MV-4-11 (cell line): ENCODE results near the gene MED13L.
A peak's percentile ranks its signal among the peaks of the same experiment; 100 is the strongest.

Source experiments
- DNase-seq: peaks from one replicate; lab custom pipeline; 2025; lab: John Stamatoyannopoulos, UW

The MED13L gene

GRCh38 chr12:116210762-116211161 lies 66.7 kb downstream of the MED13L start:
- no peak for DNase-seq

- DNase-seq: no peak
These were observed 67.4 kb downstream of the MED13L start for GRCh38 chr12:116210131-116210530.

DNA sequence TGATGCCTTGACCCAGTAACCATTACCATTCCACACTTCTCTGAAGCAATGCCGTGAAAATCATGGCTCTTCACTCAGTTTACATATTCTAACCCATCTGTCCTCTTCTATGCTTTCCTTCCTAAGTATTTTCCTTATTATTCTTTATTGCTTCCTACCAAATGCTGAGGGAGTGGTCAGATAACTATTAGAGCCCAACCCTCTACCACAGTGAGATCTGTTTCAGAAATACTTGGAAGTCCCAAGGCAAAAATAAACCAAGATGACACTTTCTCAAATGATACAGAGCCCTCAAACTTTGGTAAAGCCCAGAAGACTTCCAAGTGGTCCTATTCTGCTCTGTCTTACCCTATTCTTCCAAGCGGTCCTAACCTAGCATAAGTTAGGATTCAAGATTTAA lies 68.0 kb downstream of the MED13L start:
- no peak for DNase-seq

DNA sequence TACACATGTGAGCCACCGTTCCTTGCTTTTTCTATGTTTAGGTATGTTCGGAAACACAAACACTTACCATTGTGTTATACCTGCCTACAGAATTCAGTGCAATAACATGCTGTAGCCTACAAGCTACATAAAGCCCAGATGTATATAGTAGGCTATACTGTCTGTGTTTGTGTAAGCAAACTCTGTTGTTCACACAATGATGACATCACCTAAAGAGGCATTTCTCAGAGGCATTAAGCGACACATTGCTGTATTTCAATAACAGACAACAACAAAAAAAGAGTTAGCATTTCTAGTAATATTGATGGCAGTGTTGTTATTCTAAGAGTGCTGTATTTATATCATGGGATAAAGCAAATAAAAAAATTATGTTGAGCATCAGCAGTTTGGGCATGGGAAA lies 70.2 kb downstream of the MED13L start:
- DNase-seq: no peak

DNA sequence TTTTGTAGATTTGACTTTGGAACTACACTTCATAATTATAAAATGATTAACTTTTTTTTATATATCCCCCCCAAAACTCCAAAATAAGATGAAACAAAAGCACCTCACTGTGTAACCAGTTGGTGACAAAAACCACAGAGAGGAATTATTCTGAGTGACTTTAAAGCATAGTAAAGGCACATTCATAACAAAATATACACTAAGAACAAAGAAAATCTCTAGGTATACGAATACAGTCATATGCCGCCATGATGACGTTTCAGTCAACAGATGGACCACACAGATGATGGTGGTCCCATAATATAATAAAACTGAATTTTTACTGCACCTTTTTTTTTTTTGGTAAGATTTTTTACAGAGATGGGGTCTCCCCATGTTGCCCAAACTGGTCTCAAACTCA lies 70.7 kb downstream of the MED13L start:
- DNase-seq: no peak

DNA sequence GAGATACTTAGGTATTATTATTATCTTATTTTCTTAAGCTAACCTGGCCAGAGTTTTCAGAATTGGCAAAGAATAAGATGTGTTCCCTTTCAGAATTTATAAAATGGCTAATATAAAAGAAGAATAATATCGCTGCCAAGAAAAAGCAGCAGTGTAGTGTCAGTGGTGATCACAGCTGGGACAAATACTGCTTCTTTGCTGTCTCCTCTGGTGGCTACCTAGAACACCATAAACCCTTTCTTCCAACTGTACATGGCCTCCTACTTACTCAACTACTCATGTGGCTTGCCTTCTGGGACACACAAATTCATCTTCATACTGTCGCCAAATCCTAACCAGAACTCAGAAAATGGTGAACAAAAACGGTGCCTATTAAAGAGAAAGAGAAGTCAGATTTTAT lies 72.7 kb downstream of the MED13L start:
- no peak for DNase-seq

GRCh38 chr12:116204169-116204568 lies 73.3 kb downstream of the MED13L start:
- DNase-seq: no peak

GRCh38 chr12:116202940-116203339 lies 74.6 kb downstream of the MED13L start:
- DNase-seq: no peak

DNA sequence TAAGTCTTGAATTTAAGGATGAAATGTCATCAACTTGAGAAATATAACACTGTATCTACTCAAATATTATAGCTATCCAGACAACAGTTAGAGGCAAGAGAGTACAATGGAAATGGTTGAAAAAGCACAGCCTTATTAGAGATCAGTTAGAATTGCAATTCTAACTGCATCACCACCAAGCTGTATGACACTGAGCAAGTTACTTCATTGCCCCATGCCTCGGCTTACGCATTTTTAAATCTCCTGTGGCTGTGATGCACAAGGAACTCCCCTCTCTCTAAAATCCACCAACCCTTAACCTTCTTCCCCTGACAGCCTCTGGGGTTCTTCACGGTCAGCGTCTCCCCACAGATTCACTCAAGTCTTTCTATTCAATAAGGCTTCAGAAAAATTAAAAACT lies 75.1 kb downstream of the MED13L start:
- peak; percentile 18 for DNase-seq

GRCh38 chr12:116201908-116202307 lies 75.6 kb downstream of the MED13L start:
- DNase-seq: no peak

DNA sequence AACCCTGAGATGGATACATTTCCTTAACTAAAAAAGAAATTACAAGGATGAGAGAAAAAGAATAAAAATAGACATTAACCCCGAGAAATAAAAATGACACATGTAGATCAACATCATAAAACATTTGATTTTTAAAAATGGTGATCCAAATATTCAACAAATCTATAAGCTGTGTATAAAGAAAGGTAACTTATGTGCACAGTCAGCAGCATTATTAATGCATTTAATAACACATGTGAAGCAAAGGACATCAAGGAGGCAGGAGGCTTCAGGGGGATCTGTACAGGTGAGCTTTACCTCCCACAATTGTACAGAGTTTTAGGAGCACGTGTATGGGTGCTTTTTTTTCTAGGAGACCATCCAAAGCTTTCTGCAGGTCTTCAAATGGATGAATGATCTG lies 76.1 kb downstream of the MED13L start:
- DNase-seq: no peak

DNA sequence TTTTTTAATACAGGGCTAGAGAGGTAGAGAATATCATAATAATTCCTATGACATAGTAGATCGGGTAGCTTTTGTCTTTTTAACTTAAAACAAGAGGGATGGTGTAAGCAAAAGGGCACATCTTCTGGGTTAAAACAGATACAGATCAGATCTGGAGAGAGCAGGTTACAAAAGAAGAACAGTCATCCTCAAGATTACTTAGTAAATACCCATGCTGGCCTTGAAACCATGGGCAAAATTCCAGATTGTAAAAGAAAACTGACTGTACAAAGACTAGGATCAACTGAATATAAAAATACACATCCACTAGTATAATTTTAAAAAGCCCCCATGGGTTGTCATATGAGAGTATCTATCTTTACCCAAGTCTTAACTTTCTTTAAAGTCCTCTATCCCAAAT lies 76.7 kb downstream of the MED13L start:
- no peak for DNase-seq

GRCh38 chr12:116199160-116199706 lies 78.3 kb downstream of the MED13L start:
- DNase-seq: no peak

GRCh38 chr12:116196752-116197718 lies 80.5 kb downstream of the MED13L start:
- no peak for DNase-seq

DNA sequence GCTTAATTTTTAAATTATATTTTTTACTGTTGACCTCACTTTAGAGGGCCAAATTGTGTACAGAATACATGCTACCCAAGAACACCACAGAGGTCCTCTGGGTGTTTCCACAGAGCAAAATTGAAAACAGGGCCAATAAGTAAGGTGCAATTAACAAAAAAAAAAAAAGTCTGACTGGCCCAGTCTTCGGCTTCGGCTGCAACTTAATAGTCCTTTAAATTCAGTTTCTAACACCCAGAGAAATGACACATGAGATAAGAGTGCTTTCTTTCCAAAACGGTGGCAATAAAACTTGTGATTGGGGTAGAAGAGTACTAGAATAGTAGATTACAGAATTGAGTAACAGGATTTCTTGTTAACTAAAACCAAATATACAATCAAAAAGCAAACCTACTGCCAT lies 81.3 kb downstream of the MED13L start:
- no peak for DNase-seq

GRCh38 chr12:116194935-116195431 lies 82.5 kb downstream of the MED13L start:
- DNase-seq: peak; percentile 32

- no peak for DNase-seq
These were observed 87.8 kb downstream of the MED13L start for GRCh38 chr12:116189692-116190091.

GRCh38 chr12:116188581-116188980 lies 88.9 kb downstream of the MED13L start:
- DNase-seq: peak; percentile 34

GRCh38 chr12:116187151-116187511 lies 90.4 kb downstream of the MED13L start:
- DNase-seq: no peak

GRCh38 chr12:116186482-116187150 lies 90.9 kb downstream of the MED13L start:
- no peak for DNase-seq

DNA sequence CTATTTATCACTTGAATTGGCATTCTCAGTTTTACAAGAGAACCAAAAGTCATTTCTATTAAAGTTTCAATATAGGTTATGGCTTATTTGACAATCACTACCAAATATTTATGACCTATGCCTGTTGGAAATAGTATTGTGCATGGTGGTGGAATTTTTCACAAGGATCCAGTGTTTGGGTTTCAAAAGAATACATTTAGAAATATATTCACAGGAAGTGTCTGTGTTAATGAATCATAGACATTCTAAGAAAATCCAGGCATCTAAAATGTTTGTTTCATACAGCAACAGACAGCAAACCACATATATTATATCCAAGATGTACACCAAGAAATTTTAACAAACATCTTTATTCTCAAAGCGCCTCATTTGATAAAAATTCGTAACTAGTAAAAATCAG lies 92.7 kb downstream of the MED13L start:
- DNase-seq: no peak

DNA sequence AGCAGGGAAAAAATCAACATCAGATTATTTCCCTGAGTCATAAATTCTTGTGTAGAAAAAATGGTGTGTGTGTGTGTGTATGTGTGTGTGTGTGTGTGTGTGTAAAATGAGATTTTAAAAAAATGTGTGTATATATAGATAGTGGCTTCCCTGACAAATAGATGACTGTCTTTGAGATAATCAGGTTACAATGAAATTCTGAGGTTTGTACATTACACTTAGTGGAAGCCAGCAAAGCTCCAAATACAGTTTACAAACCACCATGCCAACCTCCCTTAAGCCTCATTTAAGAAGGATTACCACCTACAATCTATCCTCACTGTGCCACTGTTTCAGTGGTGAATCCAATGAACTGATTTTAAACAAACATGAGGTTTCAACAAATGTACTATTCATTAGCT lies 93.8 kb downstream of the MED13L start:
- DNase-seq: no peak
